Activated T-helper 1 cell treated with anti-CD3 and anti-CD28 coated beads, Interleukin-12 subunit alpha, Interleukin-12 subunit beta, Interleukin-2, Interleukin-4 antibody, amounts not matched to agents 30 ng/mL and 10 ng/mL and 1 ng/mL, durations not matched to agents 14 hours and 24 hours and 36 hours (primary cell): ENCODE results near the gene GNAQ. TPM values are rescaled to one million over a fixed set of nuclear protein-coding genes. Genes with fewer than 3 reads are reported as not detected.

Source experiments
- DNase-seq: peaks from one replicate; pipeline ENCODE4 v3.0.0; 2021; ENCODE audit warnings: low spot score
- H3K27ac Mint-ChIP-seq: one replicate; pipeline ENCODE4 v1.8.0; 2021; ENCODE audit warnings: mild to moderate bottlenecking, mixed read lengths
- H3K27me3 Mint-ChIP-seq: one replicate; pipeline ENCODE4 v1.8.0; 2022; ENCODE audit warnings: mild to moderate bottlenecking, moderate library complexity, mixed read lengths; ENCODE audit not compliant: insufficient read depth
- H3K36me3 Mint-ChIP-seq: one replicate; pipeline ENCODE4 v1.8.0; 2021; ENCODE audit warnings: low read depth, mixed read lengths
- H3K4me1 Mint-ChIP-seq: one replicate; pipeline ENCODE4 v1.8.0; 2021; ENCODE audit warnings: low read depth, mixed read lengths
- H3K4me3 Mint-ChIP-seq: one replicate; pipeline ENCODE4 v1.8.0; 2021; ENCODE audit warnings: mild to moderate bottlenecking, moderate library complexity, mixed read lengths
- H3K9me3 Mint-ChIP-seq: one replicate; pipeline ENCODE4 v1.8.0; 2021; ENCODE audit warnings: mixed read lengths
- intact Hi-C: fragments of 100-400 bp; cut with micrococcal nuclease; formaldehyde crosslinking; loops from one replicate; pipeline ENCODE4 v1.15.1; 2024
- total RNA-seq: library from RNA; stranded (reverse); gene quantifications from 2 replicates; pipeline ENCODE4 v1.2.3, GENCODE V29; 2022

GNAQ gene
- total RNA-seq, 1 donor from 2014 or later, result 27.0 TPM

DNA sequence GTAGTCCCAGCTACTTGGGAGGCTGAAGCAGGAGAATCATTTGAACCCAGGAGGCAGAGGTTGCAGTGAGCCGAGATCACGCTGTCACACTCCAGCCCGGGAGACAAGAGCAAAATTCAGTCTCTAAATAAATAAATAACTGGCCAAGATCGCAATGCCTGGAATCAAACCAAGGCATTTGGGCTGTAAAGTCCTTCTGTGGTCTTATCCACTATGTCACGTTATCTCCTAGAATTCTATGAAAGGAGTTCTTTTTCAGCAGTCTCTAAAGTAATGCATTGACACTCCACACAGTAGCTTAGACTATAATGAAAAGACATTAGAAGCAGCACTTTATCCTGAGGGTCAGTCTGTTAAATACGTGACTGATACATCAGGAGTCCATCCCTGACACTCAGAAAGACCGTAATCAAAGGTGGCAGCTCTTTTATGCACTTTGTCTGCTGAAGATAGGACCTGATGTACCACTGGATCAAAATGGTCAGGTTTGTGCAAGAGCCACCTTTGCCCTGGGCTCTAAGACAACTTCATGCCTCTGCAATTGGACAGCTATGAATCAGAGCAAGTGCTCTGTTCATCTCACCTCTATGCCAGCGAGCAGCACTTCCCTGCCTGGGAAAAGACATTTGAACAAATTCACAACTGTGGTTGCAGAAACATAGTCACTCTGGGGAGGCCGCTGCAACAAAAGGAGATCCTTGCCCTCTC lies 351.8 kb downstream of the GNAQ start:
- no peak overlapping the region for H3K27ac Mint-ChIP-seq
- no peak overlapping the region for H3K4me3 Mint-ChIP-seq
- H3K9me3 Mint-ChIP-seq, result no peaks in the 10 kb centered on the region
- H3K36me3 Mint-ChIP-seq, result no peaks in the 10 kb centered on the region
- intact Hi-C loops, result no loop called here
- no peak for DNase-seq
- no peaks in the 10 kb centered on the region for H3K4me1 Mint-ChIP-seq
- peaks cover 2% of the 10 kb centered on the region for H3K27me3 Mint-ChIP-seq

DNA sequence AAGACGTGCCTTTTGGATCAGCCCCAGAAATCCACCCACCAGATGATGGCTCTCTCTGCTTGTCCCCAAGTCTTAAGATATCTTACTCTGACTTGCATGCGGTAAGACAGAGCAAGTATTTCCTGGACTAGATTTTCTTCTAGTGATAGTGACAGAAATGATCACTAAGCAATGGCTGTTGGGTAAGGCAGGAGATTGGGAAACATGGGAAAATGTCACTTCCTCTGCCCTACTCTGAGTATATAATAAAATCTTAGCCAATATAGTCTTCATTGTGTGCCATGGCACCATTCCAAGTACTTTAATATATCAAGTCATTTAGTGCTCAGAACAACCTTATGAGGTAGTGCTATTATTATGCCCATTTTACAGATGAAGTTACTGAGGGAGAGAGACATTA lies 352.5 kb downstream of the GNAQ start:
- H3K9me3 Mint-ChIP-seq, result no peaks in the 10 kb centered on the region

DNA sequence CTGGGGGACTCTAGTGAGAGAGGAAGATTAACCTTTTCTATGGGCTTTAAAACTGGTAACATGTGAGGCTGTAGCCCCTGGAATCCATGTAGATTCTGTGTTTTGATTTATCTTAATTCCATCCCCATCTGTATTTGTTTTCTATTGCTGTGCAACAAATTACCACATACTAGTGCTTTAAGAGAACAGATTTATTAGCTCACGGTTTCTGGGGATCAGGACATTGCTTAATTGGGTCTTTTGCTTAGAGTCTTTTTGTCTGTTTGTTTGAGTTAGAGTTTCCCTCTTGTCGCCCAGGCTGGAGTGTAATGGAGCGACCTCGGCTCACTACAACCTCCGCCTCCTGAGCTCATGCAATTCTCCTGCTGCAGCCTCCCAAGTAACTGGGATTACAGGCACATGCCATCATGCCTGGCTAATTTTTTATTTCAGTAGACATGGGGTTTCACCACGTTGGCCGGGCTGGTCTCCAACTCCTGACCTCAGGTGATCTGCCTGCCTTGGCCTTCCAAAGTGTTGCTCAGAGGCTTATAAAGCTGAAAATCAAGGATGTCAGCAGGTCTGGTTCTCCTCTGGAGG lies 353.6 kb downstream of the GNAQ start:
- Mint-ChIP-seq H3K4me3 (no peak overlapping the region), H3K27ac (no peak overlapping the region), H3K36me3 (no peaks in the 10 kb centered on the region), H3K4me1 (no peaks in the 10 kb centered on the region), H3K9me3 (no peaks in the 10 kb centered on the region), H3K27me3 (peaks cover 4% of the 10 kb centered on the region)
- intact Hi-C loops, result no loop called here
- DNase-seq, result no peak

More for the DNA sequence above, 352.5 kb downstream of the GNAQ start:
- no peaks in the 10 kb centered on the region for H3K36me3 Mint-ChIP-seq
- intact Hi-C loops, result no loop called here
- peaks cover 2% of the 10 kb centered on the region for H3K27me3 Mint-ChIP-seq
- no peak for DNase-seq
- no peaks in the 10 kb centered on the region for H3K4me1 Mint-ChIP-seq
- H3K4me3 Mint-ChIP-seq, result no peak overlapping the region
- no peak overlapping the region for H3K27ac Mint-ChIP-seq

DNA sequence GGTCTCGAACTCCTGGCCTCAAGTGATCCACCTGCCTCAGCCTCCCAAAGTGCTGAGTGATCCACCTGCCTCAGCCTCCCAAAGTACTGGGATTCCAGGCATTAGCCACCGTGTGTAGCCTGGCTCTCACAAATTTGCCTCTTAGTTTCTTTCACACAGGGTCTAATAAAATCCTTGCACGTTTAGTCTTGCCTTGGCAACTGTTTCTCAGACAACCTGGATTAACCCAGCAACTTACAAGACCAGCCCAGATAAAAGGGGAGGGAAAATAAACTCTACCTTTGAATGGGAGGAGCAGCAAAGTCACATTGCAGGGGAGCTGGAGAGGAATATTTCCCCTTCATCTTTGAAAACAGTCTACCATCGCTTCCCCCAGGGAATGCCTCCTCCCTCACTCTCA lies 354.2 kb downstream of the GNAQ start:
- Mint-ChIP-seq H3K36me3 (no peaks in the 10 kb centered on the region), H3K27me3 (peaks cover 4% of the 10 kb centered on the region), H3K4me1 (no peaks in the 10 kb centered on the region), H3K27ac (no peak overlapping the region), H3K9me3 (no peaks in the 10 kb centered on the region), H3K4me3 (no peak overlapping the region)
- no peak for DNase-seq
- intact Hi-C loops, result no loop called here

DNA sequence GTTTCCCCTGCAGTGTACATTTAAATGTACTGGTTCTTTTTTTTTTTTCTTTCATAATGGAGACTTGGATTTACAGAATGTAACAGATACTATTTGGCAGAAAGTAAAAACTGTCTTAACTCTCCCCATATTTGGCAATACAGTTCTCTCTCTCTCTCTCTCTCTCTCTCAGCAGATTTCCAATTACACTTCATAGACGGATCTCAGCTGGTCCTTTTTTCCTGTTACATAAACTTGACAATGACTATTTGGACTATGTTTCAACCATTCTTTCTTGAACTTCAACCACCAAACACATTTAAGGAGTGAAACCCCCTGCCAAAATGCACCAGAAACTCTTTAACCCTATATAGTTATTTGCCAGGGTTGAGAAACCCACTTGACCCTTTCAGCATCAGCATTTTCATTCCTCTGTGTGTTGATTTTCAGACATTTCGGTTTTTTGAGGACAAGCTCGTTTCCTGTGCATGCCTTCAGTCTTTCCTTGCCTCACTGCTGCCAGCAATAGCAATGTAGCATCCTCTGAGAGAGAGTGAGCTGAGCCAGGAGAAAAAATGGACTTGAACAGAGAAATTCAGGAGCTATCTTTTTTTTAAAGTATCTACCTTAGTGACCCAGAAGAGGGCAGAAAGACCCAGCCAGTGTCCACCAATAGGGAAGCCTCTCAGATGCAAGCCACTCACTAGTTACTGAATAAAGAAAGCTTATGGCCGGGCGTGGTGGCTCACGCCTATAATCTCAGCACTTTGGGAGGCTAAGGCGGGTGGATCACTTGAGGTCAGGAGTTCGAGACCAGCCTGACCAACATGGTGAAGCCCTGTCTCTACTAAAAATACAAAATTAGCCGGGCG lies 357.4 kb downstream of the GNAQ start:
- no peaks in the 10 kb centered on the region for H3K36me3 Mint-ChIP-seq
- DNase-seq, result no peak
- no peaks in the 10 kb centered on the region for H3K4me1 Mint-ChIP-seq
- intact Hi-C loops, result no loop called here
- H3K27me3 Mint-ChIP-seq, result peaks cover 4% of the 10 kb centered on the region
- no peak overlapping the region for H3K27ac Mint-ChIP-seq
- H3K9me3 Mint-ChIP-seq, result no peaks in the 10 kb centered on the region
- H3K4me3 Mint-ChIP-seq, result no peak overlapping the region

DNA sequence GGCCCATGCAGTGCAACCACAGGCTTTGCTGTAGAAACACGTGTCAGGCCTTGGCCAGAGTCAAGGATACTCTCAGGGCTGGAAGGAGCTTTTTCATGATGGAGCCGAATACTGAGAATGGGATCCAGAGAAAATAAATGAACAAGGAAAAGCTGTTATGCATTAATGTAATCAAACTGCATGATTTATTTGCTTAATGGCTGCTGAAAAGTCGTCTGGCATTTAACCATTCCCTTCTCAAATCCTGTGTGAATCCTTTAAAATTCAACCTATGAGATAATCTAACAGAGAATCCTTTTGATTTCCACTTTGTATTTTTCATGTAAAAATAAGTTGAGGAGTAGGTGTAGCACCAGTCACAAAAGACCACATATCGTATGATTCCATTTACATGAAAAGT lies 359.4 kb downstream of the GNAQ start:
- intact Hi-C loops, result no loop called here
- no peaks in the 10 kb centered on the region for H3K9me3 Mint-ChIP-seq
- no peak for DNase-seq
- H3K4me3 Mint-ChIP-seq, result no peak overlapping the region
- H3K27ac Mint-ChIP-seq, result no peak overlapping the region
- H3K27me3 Mint-ChIP-seq, result peaks cover 4% of the 10 kb centered on the region
- no peaks in the 10 kb centered on the region for H3K4me1 Mint-ChIP-seq
- H3K36me3 Mint-ChIP-seq, result no peaks in the 10 kb centered on the region

DNA sequence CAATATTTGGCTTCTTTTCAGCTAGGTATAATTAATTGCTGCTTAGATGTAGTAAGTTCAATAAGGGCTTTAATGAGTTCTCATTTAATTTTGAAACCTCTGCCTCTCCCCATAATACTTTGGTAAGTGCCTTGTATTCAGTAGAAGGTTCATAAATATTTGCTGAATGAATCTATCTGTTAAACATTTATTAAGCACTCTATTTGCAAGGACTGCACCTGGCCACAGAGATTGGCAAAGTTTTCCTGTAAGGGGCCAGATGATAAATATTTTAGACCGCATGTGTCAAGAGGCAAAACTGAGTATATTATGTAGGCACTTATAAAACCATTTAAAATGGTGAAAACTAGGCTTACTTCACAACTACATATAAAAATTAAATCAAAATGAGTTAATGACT lies 364.5 kb downstream of the GNAQ start:
- H3K27ac Mint-ChIP-seq, result no peak overlapping the region
- peaks cover 5% of the 10 kb centered on the region for H3K27me3 Mint-ChIP-seq
- no peaks in the 10 kb centered on the region for H3K36me3 Mint-ChIP-seq
- no peak for DNase-seq
- intact Hi-C loops, result no loop called here
- no peaks in the 10 kb centered on the region for H3K4me1 Mint-ChIP-seq
- no peak overlapping the region for H3K4me3 Mint-ChIP-seq
- H3K9me3 Mint-ChIP-seq, result no peaks in the 10 kb centered on the region

Other genes starting within 250 kb of the GNAQ start
- gene CEP78, start 204.3 kb upstream of the GNAQ start, total RNA-seq, result 35.2 and 41.1 TPM in 2 replicates